A204.1 (cell line): ENCODE results near the gene CCDC91.

ENCODE experiments used
- FAIRE-seq: peaks from 2 replicates; lab custom pipeline; 2012; peaks lifted over from hg19 to GRCh38; lab: Jason Lieb, UNC

The CCDC91 gene

DNA sequence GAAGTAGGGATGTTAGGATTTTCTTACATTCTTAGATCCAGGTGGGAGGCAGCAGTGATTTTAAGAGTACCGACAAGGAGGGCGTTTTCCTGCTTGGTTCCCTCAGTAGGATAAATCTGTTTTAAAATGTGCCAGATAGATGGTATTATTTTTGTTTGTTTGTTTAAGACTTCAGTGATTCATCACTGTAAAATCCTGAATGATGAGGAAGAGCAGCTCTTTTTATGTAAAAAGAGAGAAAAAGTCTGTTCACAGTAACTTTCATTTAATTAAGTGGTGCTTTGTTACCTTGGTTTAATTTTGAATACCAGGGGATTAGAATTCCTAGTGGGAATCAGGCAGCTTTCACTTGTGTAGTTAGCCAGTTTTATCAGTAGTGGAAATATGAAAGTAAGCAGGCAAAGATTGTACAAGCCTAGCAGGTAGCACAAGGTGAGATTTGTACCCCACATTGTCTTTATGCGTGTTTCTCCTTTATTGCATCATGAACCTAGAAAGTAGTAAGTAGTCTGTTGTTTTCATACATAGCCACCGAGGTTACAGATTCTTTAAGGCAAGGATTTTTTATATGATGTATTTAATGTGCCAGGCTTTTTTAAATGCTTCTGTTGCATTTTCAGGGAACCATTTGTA is 349.6 kb downstream of the CCDC91 start:
- no peak for FAIRE-seq

DNA sequence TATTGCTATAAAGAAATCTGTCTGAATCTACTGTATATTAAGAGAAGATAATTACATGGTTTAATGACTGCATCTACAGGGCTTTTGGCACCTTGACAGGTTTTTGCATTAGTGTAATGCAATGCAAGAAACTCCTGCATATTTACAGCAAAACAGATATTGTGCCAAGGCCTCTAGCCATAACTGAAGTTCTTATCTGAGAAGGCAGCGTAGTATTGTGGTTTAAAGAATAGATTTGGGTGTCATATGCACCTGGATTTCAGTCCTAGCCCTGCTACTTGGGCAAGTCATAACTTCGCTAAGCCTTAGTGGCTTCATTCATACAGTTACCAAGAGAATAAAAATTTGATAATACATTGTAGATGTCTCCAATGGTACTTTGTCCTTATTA is 350.1 kb downstream of the CCDC91 start:
- no peak for FAIRE-seq

DNA sequence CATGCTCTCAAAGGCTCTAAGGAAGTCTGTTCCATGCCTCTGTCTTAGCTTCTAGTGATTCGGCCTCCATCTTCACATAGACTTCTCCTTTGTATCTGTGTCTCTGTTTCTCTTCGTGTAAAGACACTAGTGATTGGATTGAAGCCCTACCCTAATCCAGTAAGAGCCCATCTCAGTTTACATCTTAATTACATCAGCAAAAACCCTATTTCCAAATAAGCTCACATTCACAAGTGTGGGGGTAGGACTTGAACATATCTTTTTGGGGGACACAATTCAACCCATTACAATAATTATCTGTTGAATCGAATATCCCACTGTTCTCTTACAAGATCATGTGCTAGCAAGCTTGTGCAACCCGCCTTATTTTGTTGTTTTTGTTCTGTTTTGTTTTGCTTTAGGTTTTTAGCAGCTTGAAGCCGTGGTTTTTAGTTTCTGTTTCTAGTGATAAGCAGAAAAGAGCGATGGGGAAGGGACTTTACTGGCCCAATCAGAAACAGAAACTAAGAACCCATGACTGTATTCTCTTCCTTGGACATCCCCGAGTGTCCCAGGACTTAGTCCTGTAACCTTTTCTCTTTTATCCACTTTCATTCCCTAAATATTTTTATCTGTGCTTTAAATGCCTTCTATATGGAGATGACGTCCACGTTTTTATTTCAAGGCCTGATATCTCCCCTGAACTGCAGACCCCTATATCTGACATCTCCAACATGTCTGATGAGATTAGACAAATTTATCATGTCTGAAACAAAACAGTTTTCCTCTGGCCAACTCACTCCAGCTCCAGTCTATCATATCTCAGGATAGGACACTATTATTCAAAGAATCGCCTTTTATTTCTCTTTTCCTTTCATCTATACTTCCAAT is 353.0 kb downstream of the CCDC91 start:
- no peak for FAIRE-seq

DNA sequence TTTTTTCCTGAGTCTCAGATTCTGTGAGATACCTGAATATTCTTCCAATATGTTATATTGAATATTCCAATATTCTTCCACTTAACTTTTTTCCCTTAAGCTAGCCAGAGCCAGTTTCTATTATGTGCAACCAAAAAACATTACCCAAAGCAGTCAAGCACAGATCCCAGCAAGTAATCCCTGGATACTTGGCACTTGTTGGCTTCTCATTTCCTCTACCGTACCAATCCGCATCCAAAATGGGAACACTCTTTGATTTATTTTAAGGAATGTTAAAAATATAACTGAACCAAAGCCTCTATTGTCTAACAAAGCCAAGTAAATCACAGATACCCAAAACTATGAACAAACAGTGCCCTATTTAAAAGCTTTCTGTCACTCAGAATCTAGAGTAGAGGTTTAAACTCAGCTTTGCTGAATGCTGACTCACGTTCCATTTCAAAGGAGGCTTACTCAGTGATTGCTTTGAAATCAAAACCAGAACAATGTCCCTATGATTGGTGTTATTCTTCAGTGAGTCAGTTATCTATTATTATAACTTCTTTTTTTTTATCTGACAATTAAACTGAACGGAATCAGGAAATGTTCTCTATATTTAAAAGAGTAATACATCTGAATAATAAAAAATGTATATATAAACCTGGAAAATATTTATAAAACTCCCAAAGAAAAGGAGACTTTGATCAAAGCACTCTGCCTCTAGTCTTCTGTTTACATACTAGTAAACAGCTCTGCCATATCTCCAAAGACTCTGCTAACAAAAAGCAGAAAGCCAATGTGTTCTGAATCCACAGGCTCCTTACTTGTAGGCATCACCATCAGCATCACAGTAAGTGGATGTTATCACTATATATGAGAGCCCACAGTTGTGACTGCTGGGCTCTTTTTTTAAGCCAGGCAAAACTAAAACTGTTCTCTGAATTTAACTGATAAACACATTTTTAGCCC is 360.8 kb downstream of the CCDC91 start:
- FAIRE-seq: no peak

DNA sequence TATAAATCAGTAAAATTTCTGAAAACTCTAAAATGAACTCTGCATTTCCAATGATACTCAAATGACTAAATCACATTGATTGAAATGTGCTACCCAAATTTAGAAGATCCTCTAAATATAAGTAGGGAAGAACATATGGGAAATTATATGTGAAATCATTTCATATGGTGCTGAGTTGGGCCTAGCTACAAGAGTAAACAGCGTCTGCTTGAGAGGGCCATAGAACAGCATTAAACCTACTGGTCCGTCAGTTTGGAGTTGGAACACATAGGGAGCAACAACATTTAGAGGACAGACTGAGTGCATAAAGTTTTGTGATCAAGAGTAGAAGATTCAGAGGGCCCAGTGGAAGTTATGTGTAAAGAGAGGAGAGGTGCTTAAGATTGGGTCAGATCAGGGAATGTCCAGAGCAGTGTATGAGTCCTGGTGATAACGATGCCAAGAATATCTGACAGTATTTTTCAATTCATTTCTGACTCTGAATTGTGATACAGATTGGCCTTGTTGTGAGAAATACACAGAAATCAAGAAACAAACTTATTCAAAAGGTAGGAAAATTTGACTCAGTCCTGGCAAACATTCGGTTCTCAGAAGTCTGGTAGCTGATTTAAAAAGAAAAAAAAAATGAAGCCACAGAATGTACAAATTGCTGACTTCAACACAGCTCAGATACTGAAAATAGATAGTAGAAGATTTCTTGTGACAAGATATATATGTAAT is 362.2 kb downstream of the CCDC91 start:
- FAIRE-seq: no peak

DNA sequence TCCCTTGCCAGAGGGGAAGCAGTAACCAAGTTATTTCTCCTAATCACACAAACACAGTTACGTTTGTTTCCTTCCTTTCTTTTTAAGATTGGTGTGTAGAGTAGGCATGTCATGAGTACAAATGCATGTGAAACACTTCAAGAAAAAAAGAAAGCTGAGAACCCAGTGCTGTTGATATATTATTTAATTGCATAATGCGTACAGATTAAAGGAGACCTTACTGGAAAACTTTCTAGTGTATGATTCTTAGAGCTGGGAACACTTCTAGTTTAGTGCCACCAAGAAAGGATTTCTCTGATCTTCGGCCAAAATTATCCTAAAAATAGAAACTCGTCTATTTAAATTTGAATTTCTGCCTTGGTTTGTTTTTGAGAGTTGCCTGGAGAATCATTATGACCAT is 365.5 kb downstream of the CCDC91 start:
- no peak for FAIRE-seq

DNA sequence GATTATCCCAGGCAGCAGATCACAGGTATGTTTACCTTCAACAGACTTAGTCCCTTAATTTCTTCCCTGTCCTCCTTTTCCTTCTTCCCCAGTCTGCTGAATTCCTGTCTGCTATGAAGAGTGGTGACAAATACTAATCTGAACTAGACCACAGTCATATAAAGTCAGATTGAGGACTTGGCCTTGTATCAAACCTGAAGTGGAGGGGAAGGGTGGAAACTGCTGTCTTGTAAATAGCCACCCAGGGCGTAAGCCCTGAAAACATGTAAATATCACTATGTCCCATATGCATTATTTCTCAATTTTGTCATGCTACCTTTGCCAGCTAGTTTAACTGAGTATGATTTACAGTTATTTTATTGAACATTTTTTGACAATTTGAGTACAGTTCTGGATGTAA is 368.0 kb downstream of the CCDC91 start:
- no peak for FAIRE-seq

DNA sequence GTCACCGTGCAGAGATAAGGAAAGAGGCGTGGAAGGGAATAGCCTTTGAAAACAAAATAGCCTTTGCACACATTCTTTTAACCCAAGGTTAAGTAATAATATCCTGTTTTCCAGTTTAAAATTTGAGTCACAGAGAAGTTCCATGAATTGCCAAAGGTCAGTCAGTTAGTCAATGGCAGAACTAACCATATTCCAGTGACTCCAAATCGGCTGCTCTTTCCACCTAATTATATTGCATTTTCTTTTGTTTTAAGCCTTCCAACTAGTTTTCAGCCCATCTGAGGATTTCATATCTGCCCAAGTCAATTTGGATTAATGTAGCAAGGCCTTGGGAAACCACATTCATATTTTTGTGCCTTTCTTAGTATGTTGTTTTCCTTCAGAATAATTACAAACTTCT is 373.0 kb downstream of the CCDC91 start:
- no peak for FAIRE-seq

DNA sequence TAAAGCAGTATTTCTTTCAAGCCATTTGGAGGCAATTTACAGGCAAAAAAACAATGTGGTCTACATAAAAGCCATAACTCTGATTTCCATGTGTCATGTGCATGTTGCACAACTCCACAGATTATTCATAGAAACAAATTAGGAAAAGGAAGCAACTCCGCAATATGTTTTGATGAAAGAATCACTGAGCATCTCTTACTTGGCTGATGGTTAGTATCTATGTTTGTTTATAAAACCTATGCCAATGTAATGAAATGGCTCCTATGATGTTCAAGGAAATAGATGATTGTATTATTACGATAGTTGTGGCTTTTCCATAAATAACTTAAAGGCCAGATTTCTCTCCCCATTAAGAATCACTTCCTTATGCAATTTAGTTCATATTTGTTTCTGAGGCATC is 373.7 kb downstream of the CCDC91 start:
- no peak for FAIRE-seq

DNA sequence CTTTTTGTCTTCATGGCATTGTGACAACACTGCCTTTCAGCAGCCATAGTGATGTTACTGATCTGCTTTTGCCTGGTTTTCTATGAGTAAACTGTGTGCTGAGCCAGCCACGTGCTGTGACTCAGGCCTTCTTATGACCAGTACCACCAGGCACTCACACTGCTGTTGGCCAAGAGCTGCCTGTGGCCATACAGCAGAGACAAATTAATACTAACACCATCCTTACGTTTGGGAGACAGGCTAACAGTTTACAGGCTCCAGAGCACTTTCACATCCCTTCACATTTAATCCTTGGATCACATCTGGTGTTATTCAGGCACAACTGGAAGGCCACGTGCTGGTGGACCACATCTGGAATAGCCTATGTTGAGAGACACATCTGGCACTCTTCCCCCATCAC is 377.9 kb downstream of the CCDC91 start:
- FAIRE-seq: no peak

DNA sequence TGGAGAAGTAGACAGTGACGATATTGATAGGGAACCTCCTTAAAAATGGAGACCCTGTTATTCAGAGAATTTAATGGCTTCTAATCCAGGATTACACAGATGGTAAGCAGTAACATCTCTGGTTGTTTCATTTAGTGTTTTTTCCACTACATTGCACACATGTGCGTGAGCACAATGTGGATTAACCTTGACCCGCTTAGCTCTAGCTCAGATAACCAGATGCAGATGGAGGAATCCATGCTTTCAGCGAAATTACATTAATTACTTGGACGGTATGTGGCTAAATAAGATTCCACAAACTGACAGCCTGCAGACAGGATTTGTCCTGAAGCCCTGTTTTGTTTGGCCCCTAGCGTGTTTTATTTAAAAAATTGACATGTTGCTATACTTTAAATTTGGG is 378.4 kb downstream of the CCDC91 start:
- no peak for FAIRE-seq

DNA sequence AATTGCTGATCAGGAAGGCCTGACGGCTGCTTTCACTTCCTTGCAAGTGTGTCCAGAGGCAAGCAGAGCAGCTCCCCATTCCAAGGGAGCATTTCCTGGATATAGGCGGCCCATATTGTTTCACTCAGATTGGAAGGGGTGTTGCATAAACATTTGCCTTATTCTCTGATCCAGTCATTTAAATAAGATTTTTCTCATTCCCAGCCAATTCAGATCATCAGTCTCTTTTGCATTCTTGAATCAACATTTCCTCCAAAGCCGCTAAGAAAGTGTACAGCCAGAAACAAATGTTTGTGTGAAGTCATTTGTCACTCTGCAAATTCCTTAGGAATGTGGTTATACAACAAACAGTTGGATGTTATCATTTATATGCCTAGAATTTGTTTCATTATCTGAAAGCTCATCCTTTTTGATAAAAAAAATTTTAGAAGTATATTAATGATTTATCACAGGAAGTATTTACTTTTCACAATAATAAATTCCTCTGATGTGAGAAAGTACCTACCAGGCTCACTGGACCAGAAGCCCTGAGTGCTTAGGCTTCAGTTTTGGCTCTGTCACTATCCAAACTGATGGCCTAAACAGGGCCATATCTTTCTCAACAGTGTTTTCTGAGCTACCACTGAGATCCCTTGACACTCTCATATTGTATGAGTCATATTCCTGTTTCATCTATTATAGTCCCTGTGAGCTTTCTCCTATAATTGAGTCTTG is 379.6 kb downstream of the CCDC91 start:
- FAIRE-seq: no peak

DNA sequence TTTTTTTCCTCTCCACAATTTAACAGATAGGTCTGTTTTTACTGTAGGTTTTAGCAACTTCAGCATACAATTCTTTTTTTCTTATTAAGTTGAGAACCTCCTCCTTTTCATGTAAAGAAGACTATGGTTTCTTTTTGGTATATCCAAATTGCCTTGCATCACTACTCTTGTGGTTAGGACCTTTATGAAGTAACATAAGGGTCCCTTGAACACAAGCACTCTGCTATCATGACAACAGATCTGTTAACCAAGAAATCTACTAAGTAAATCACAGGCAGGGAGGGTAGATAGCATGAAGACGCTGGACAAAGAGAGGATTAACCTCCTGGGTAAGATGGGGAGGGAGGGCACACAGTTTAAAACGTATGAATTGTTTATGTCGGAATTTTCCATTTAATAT is 380.6 kb downstream of the CCDC91 start:
- FAIRE-seq: no peak

DNA sequence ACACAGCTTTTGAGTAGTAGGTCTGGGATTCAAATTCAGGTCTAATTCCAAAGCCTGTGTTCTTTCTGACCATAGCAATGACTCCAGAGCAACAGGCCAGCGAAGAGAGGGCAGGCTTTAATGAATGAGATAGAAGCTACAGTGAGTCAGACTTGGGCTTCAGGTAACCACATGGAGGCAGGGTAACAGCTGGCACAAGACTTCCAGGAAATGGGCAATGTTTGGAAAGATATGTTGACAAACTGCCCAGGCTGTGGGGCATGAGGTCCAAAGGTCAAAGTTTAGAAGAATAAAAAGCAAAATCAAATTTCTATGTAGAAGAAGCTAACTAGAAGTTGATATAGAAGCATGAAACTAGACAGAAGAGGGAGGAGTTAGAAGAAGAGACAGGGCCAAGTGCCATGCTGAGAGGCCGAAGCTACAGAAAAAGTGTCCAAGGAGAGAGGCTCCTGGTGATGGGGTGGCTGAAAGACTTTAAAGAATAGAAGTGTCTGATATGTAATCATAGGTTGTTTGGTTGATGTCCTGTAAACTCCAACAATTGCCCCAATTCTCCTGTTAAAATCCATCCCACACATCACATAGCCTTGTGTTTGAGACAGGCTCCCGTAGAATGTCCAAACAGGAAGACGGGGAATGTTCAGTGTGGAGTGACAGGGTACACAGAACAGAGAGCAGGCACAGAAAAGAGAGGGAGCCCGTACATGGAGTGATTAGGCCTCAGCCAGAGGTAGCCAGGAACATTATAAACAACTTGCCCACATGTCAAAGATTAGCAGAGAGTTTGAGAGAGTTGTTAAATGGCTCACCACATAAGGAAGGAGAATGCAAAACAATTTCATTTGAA is 384.7 kb downstream of the CCDC91 start:
- no peak for FAIRE-seq

DNA sequence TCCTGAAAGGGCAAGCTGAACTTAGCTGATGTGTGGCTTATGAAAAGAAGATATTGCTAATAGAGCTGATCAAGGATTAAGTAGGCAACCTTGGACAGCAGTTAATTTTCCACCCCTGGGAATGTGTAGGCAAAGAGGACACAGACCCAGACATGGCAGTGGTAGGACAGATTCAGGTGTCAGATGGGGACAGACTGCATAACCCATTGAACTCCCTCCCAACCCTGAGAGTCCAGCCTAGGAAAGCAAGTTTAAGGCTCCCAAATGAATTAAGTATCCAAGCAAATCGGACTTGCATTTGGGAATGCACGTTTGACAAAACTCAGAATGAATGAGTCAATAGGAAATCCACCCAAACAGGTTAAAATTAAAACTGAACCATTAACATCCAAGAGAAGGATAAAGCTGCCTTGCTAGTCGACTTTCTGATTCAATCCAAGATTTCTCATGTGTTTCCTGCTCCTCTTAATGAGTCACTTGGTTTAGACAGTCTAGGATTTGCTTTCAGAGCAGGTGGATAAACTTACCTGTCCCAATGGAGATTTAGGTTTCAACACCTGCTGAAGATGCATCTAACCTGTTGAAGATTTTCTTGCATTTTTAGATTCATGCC is 385.4 kb downstream of the CCDC91 start:
- FAIRE-seq: no peak

DNA sequence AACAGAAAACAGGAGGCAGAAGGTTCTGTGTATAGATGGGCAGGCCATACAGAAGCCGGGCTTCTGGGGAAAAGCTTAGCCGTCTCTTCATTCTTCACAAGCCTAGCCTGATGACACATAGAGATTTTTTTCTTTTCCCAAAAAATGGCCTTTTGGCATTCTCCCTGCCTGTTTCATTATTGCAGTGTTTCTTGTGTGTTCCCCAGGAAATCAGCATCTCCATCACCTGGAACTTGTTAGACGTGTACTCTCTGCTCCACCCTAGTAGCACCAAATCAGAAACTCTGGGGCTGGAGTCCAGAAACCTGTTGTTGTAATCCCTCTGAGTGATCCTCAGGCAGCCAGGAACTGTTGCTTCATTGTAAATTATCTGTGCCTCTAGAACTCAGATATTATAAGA is 388.1 kb downstream of the CCDC91 start:
- FAIRE-seq: no peak

DNA sequence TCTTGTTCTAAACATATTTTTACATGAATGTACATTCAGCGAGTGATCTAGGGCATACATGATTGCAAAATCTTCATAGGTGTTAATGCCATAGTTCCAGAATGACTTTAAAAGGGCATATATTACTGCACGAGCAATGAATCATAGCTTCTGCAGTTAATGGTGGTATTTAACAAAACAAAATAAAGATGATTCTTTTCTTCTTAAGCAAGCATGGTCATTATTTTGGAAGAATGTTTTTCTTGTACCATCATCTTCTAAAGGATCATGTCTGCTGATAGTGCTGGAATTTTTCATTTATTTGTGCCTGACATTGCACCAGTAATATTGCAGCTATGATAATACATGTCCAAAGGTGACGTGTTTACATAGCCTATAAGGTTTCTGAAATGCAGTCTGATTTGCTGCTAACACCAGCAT is 388.6 kb downstream of the CCDC91 start:
- no peak for FAIRE-seq

DNA sequence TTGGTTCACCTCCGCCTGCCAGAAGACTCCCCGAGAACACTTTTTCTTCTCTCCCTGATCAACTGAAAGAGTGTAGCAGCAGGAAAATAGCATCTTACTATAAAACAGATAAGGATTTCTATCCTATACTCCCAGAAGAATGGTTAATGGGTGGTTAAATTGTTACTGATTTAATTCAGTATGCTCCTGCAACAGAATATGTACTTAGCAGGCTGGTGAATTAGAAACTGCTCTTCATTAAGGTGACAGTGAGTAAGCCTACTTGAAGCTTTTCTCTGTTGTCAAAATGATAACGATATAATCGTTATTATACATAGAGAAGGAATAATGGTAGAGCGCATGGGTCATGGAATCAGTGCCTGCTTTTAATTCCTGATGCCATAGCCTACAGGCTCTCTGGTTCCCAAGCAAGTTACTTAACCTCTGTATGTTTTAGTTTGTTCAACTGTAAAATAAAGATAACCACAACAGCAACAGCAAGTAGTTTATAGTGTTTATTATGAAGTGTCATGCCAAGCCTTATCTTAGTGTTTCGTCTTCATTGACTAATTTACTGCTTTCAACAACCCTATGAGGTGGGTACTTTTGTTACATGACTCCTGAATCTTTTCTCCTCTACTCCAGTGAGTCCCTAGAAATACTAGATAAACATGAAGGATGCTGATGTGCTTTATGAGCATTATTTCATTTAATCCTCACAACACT is 392.6 kb downstream of the CCDC91 start:
- no peak for FAIRE-seq

DNA sequence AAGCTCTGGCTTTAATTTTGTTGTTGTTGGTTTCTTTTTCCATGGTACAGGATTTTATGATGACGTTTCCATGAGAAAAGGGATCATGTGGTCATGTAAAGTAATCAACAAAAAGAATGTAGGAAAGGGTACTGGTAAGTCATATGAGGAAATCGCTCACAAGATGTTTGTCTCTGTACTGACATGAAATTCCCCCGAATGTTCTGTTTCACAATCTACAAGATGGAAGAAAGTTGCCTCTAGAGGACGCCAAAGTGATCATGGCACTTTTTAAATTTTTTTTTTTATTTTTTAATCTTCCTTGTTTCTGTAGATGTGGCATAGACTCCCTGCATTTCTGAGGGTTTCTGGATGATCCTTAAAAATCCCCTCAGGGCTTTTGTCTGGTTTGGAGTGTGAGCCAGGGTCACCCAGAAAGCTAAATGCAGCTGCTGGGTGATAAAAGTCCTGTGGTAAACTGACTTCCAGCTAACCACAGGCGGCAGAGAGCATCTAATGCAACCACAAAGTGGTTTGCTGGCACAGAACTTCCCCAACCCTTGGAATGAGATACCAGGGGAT is 393.5 kb downstream of the CCDC91 start:
- FAIRE-seq: no peak
